Peyer's patch (tissue), 4 donors: ENCODE data around the gene TMEM178B.

Source experiments
- CTCF ChIP-seq, 6 experiments: fragments of 450-650 bp in 4 of 6; fragments of 200-600 bp in 2 of 6; sonication (generic) in 1 of 6; IDR thresholded peaks; one replicate each; pipeline ENCODE4 v1.5.1; 2017 to 2019; ENCODE audit warnings: antibody characterized with exemption in 6 of 6, mild to moderate bottlenecking in 3 of 6, moderate library complexity in 1 of 6
- POLR2A ChIP-seq, 2 donors: fragments of 450-650 bp; IDR thresholded peaks; one replicate each; pipeline ENCODE4 v1.5.1; 2017; ENCODE audit warnings: antibody characterized with exemption in 2 of 2, mild to moderate bottlenecking in 2 of 2, moderate library complexity in 2 of 2

GRCh38 chr7:141478845-141479244 is 405.0 kb downstream of the TMEM178B start:
- TF ChIP-seq CTCF (IDR thresholded peaks at IDR 0.05) (no peak), POLR2A (IDR thresholded peaks at IDR 0.05) (no peak)
